Measurements from ENCODE around the gene FTO. TPM values are rescaled to one million over a fixed set of nuclear protein-coding genes. Genes with fewer than 3 reads are reported as not detected.

Gene FTO
- total and polyA plus RNA-seq, 2 experiments from 2014 or later, result 46.8 to 77.7 TPM

GRCh38 chr16:53925107-53925410 lies 221.1 kb downstream of the FTO start:
- WGBS (ENCODE audit: low lambda C conversion rate, missing lambda C conversion rate), result 50% methylated on average over 1 of the region's 1 CpG
- Histone ChIP-seq H3K4me3 (no peak overlapping the region), H3K4me2 (no peak overlapping the region), H3K79me2 (no peaks in the 10 kb centered on the region), H4K20me1 (ENCODE audit: insufficient read depth, poor library complexity, severe bottlenecking) (no peaks in the 10 kb centered on the region), H3K9me3 (ENCODE audit: low read depth) (no peaks in the 10 kb centered on the region), H3K36me3 (replicated peaks; ENCODE audit: insufficient read depth, low read depth) (no peaks in the 10 kb centered on the region), H3K27ac (no peak overlapping the region), H3K27me3 (no peaks in the 10 kb centered on the region), H3K4me1 (ENCODE audit: insufficient read depth) (peaks cover 31% of the 10 kb centered on the region), H3K9me2 (replicated peaks; ENCODE audit: insufficient read depth) (no peaks in the 10 kb centered on the region), H2AFZ (no peak overlapping the region)
- TF ChIP-seq EZH2phosphoT487 (IDR thresholded peaks at IDR 0.05; ENCODE audit: low read depth, severe bottlenecking, unreplicated experiment), result no peak
- TF ChIP-seq, protein P1, sequence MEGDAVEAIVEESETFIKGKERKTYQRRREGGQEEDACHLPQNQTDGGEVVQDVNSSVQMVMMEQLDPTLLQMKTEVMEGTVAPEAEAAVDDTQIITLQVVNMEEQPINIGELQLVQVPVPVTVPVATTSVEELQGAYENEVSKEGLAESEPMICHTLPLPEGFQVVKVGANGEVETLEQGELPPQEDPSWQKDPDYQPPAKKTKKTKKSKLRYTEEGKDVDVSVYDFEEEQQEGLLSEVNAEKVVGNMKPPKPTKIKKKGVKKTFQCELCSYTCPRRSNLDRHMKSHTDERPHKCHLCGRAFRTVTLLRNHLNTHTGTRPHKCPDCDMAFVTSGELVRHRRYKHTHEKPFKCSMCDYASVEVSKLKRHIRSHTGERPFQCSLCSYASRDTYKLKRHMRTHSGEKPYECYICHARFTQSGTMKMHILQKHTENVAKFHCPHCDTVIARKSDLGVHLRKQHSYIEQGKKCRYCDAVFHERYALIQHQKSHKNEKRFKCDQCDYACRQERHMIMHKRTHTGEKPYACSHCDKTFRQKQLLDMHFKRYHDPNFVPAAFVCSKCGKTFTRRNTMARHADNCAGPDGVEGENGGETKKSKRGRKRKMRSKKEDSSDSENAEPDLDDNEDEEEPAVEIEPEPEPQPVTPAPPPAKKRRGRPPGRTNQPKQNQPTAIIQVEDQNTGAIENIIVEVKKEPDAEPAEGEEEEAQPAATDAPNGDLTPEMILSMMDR (IDR thresholded peaks at IDR 0.05; ENCODE audit: poor library complexity), result no peak
- no peak for TF ChIP-seq EZH2 (IDR thresholded peaks at IDR 0.05; ENCODE audit: borderline replicate concordance)
- peak; percentile 11 for DNase-seq (ENCODE audit: low spot score)

GRCh38 chr16:53925526-53925925 lies 221.6 kb downstream of the FTO start:
- Histone ChIP-seq H3K4me1 (ENCODE audit: insufficient read depth) (peaks cover 31% of the 10 kb centered on the region), H3K4me3 (no peak overlapping the region), H3K36me3 (replicated peaks; ENCODE audit: insufficient read depth, low read depth) (no peaks in the 10 kb centered on the region), H3K27ac (no peak overlapping the region), H3K9me3 (ENCODE audit: low read depth) (no peaks in the 10 kb centered on the region), H3K79me2 (no peaks in the 10 kb centered on the region), H3K9me2 (replicated peaks; ENCODE audit: insufficient read depth) (no peaks in the 10 kb centered on the region), H2AFZ (no peak overlapping the region), H3K27me3 (no peaks in the 10 kb centered on the region), H4K20me1 (ENCODE audit: insufficient read depth, poor library complexity, severe bottlenecking) (no peaks in the 10 kb centered on the region), H3K4me2 (no peak overlapping the region)
- WGBS (ENCODE audit: low lambda C conversion rate, missing lambda C conversion rate), result 81% methylated on average over 3 of the region's 3 CpGs
- DNase-seq (ENCODE audit: low spot score), result no peak
- TF ChIP-seq, protein P1 (IDR thresholded peaks at IDR 0.05; ENCODE audit: poor library complexity), result no peak
- TF ChIP-seq EZH2phosphoT487 (IDR thresholded peaks at IDR 0.05; ENCODE audit: low read depth, severe bottlenecking, unreplicated experiment) (no peak), EZH2 (IDR thresholded peaks at IDR 0.05; ENCODE audit: borderline replicate concordance) (no peak)

- Histone ChIP-seq H3K4me2 (no peak overlapping the region), H2AFZ (no peak overlapping the region), H3K4me1 (ENCODE audit: insufficient read depth) (peaks cover 31% of the 10 kb centered on the region), H3K36me3 (replicated peaks; ENCODE audit: insufficient read depth, low read depth) (no peaks in the 10 kb centered on the region), H3K27me3 (no peaks in the 10 kb centered on the region), H3K27ac (no peak overlapping the region), H3K9me3 (ENCODE audit: low read depth) (no peaks in the 10 kb centered on the region), H3K9me2 (replicated peaks; ENCODE audit: insufficient read depth) (no peaks in the 10 kb centered on the region), H3K79me2 (no peaks in the 10 kb centered on the region), H3K4me3 (no peak overlapping the region), H4K20me1 (ENCODE audit: insufficient read depth, poor library complexity, severe bottlenecking) (no peaks in the 10 kb centered on the region)
- DNase-seq (ENCODE audit: low spot score), result no peak
- 96% methylated on average over 4 of the region's 4 CpGs for WGBS (ENCODE audit: low lambda C conversion rate, missing lambda C conversion rate)
- TF ChIP-seq, protein P1 (IDR thresholded peaks at IDR 0.05; ENCODE audit: poor library complexity), result no peak
- TF ChIP-seq EZH2 (IDR thresholded peaks at IDR 0.05; ENCODE audit: borderline replicate concordance), result no peak
- TF ChIP-seq EZH2phosphoT487 (IDR thresholded peaks at IDR 0.05; ENCODE audit: low read depth, severe bottlenecking, unreplicated experiment), result no peak
Observed at GRCh38 chr16:53926209-53926608, 222.3 kb downstream of the FTO start.

- H3K36me3 ChIP-seq (replicated peaks; ENCODE audit: insufficient read depth, low read depth), result no peaks in the 10 kb centered on the region
- WGBS (ENCODE audit: low lambda C conversion rate, missing lambda C conversion rate), result 73% methylated on average over 2 of the region's 2 CpGs
- DNase-seq (ENCODE audit: low spot score), result no peak
Observed at GRCh38 chr16:53932975-53933374, 229.0 kb downstream of the FTO start.

More at GRCh38 chr16:53932975-53933374, 229.0 kb downstream of the FTO start:
- no peaks in the 10 kb centered on the region for H3K4me1 ChIP-seq (ENCODE audit: insufficient read depth)
- no peaks in the 10 kb centered on the region for H3K9me2 ChIP-seq (replicated peaks; ENCODE audit: insufficient read depth)
- no peak overlapping the region for H3K4me2 ChIP-seq
- no peaks in the 10 kb centered on the region for H3K27me3 ChIP-seq
- no peaks in the 10 kb centered on the region for H3K79me2 ChIP-seq
- no peaks in the 10 kb centered on the region for H3K9me3 ChIP-seq (ENCODE audit: low read depth)
- H4K20me1 ChIP-seq (ENCODE audit: insufficient read depth, poor library complexity, severe bottlenecking), result no peaks in the 10 kb centered on the region
- H2AFZ ChIP-seq, result no peak overlapping the region
- H3K4me3 ChIP-seq, result no peak overlapping the region
- no peak overlapping the region for H3K27ac ChIP-seq
- TF ChIP-seq EZH2phosphoT487 (IDR thresholded peaks at IDR 0.05; ENCODE audit: low read depth, severe bottlenecking, unreplicated experiment) (no peak), EZH2 (IDR thresholded peaks at IDR 0.05; ENCODE audit: borderline replicate concordance) (no peak)

Measured in hepatocyte (in vitro differentiated cells).